Kidney glomerular epithelial cell (primary cell): Measurements from ENCODE around the gene NOL3.
"Not testable (repeated sequence)": the region's sequence is repeated elsewhere in the genome, so short reads cannot be mapped to it uniquely, and the experiment has no call there.

Experiments used
- DNase-seq: peaks from one replicate; lab custom pipeline; 2025; lab: John Stamatoyannopoulos, UW

The NOL3 gene

DNA sequence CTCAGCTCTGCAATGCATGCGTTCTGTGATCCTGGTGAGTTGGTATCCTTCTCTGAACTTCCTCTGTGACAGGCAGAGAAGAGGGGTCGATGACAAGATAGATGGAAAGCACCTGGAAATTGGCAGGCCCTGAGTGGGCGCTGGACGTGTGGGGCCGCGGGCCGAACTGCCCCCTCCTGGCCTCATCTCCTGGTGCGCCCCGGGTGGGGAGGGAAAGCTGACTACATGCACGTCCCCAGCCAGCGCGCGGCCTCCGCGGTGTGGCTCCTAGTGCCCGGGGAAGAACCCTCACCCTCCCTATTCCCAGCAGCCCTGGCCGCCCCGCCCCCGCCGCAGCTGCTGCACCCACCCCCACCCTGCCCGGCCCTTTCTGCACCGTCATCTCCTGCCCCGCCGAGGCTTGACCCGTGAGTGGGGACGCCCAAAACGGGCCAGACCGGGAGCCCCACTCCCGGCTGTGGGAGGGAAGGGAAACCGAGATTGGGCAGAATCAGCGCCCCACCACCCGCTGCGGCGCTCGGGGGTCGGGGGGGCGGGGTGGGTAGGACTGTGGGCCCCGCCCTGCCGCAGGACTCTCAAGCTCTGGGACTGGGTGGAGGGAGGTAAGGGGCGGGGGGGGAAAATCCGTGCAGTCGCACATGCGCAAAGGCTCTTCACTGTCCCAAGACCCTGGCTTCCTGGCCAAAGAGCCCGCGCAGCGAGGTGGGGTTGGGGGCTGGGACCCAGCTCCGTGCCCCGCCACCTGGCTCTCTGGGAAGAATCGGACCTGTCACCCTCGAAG is at the start of gene NOL3:
NOL3 (plus strand) TSS at position 371 of the 781 bp plus-strand sequence.
- DNase-seq = peak; percentile 76

DNA sequence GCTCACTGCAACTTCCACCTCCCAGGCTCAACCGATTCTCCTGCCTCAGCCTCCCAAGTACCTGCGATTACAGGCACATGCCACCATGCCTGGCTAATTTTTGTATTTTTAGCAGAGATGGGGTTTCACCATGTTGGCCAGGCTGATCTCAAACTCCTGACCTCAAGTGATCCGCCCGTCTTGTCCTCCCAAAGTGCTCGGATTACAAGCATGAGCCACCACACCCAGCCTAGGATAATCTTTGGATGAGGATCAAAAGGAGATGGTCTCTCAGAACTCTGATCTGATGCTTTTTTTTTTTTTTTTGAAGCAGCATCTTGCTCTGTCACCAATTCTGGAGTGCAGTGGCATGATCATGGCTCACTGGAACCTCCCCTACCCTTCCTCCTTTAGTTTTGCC is 47.5 kb upstream of the NOL3 start:
- not testable (repeated sequence) for DNase-seq

DNA sequence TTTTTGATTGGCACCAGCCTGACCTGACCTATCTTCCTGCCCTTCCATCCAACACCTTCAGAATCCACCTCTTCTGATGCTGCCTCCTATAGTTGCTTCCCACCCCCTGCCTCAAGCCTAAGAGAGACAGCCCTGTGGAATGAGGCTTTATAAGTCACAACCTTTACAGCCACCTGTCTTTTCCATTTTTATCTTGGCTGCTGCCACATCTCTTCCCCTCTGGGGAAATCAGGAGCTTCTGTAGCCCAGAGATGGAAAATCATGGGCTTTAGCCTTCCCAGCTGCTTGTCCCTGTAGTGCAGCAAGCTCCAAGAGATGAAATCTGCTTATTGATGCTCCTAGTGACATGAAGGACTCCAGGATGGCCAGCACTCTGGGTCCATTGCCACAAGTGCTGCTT is 41.9 kb upstream of the NOL3 start:
- DNase-seq = no peak

DNA sequence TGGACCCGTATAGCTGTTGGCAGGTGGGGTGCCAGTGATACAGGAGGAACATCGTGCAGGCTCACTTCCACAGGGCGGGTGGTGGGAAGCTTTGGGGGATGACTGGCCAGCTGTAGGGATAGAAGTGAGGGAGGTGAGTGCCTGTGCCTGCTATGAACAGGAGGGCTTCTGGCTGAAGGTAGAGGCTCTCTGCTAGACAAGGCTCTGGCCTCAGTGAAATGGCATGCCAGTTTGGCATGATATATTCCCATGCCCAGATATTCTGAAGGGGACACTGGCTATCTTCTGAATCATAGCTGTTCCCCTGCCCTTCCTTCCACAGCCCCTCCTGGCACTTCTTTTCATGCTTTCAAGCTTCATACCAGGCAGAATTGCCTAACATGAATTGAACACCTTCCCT is 41.5 kb upstream of the NOL3 start:
- no peak for DNase-seq

DNA sequence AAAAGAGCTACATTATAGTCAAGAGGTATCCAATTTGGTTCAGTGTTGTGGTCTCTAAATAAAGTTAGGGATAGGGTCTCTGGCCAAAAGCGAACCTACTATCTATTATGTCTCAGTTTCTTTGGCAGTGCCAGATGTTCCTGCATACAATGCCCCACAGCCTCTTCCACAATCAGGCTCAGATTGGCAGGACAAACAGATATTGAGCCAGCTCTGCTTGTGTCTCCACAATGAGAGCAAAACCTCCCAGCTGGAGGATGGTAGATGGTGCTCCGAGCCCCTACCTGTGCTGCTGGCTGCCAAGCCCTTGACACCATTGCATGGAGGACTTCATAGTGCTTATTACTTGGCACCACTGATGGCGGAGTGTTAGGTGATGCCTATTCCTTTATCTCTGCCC is 40.9 kb upstream of the NOL3 start:
- DNase-seq = no peak

DNA sequence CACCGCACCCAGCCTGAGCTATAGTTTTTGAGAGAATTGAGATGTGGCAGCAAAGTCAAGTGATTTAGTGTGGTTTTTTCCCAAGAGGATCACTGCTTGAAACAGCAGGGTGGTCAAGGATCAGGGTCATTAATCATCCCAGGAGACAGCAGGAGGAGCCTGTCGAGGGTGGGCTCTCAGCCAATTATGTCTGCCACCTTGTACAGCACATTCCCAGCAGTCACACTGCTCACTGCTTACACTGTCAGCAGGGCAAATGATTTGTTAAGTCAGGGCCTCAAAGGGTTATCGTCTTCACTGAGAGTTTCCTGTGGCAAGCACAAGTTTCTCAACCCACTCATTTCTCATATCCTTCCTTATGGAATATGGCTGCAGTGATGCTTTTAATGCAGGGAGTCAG is 32.7 kb upstream of the NOL3 start:
- peak; percentile 47 for DNase-seq

DNA sequence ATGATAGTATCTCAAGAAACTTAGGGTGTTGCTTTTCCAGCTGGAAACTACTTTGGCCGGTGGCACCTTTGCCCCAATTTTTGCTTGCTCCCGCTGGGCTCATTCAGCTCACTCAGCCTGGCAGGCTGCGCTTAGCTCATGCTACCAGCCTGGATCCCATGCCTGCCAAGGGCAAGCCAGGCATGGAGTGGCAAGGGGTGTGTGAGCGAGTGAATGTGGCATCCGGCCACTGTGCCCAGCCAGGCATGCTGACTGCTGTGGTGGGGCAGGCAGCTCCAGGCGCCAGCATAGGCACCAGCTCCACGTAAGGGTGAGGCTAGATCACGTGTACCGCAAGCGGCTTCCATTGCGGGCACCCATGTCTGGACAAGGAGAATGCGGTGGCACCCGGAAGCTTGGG is 28.9 kb upstream of the NOL3 start:
- no peak for DNase-seq

DNA sequence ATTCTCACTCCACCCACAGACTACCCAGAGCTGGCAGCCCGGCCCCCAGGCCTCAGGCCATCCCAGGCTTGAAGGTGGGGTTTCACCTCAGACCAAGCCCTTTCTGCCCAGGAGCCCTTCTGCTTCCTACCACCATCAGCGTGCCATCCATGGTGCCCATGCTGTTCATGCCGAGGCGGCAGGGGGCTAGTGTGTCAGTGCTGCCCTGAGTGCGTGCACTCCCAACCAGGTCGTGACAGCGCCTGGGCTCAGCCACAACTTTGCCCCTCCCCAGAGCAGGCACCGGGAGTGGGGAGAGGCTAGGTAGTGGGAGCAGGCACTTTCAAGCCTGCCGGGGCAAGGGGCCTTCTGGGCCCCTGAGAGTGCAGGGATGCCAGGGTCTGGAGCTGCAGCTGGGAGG is 28.0 kb upstream of the NOL3 start:
- DNase-seq = no peak

DNA sequence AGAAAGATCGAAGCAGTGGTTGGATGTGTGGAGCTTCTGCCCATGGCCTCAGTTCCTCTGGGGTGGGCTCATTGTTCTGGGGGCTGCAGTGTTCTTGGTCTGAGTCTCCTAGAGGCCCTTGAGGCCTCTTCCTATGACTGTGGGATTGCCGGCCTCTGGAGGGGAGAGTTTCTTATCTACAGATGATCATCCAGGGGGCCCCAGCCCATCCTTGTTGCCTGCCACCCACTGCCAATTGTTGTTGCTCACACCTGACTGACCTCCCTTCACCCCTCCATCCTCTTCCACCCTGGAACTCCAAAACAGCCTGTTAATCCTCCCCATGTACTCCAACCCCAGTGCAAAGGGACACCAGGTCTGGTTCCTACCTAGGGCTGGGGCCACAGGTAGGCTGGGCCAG is 25.4 kb upstream of the NOL3 start:
- DNase-seq = no peak

DNA sequence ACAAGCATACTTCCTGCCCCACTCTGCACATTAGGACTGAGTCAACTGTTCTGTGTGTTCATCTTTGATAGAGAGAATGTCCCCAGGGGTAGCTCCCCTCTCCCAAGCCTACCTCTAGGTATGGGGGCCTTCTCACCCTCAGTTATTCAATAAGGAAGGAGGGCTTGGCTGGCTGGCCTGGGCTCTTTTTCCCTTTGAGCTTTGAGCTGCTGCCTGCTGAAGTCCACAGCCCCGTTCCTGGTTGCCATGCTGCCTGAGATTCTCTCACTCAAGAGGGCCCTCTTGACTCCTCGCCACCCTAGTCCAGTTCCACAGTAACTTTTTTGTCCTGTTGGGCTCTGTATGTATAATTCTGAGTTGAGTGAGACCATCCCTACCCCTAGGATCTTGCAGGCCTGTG is 24.6 kb upstream of the NOL3 start:
- DNase-seq = no peak

DNA sequence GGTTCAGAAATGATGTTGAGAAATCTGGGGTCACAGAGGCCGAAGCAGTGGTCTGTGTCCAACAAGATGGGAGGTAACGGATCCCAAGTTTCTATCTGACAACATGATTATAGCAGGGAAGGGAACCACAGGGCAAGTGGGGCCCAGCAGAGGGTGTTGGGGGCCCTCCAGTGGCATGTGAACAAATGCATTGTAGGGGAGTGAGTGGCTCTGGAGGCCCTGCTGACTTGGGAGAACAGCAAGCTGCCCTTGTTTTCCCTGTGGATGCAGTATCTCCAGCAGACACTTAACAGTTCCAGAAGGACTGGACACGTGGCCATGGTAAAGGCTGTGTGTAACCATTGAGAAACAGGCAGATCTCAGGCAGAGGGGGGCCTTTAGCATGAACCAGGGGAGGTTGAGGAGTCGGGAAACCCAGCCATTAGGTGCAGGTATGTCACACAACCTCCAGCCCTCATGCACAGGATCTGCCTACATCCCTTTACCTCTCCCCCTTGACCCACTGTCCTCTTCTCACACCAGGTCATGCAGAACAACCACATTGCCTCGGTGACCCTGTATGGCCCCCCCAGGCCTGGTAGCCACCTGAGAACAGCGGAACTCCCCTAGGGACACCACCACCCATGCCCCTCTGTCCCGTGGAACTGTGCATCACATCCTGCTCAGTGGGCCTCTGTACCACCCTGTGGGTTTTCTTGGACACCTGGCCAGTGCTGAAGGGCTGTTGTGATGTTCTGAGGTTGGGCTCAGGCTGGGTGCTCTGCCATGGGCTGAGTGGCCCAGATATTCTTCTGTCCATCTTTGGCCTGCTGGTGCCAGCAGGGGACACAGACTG is 23.6 kb upstream of the NOL3 start:
- DNase-seq = no peak

DNA sequence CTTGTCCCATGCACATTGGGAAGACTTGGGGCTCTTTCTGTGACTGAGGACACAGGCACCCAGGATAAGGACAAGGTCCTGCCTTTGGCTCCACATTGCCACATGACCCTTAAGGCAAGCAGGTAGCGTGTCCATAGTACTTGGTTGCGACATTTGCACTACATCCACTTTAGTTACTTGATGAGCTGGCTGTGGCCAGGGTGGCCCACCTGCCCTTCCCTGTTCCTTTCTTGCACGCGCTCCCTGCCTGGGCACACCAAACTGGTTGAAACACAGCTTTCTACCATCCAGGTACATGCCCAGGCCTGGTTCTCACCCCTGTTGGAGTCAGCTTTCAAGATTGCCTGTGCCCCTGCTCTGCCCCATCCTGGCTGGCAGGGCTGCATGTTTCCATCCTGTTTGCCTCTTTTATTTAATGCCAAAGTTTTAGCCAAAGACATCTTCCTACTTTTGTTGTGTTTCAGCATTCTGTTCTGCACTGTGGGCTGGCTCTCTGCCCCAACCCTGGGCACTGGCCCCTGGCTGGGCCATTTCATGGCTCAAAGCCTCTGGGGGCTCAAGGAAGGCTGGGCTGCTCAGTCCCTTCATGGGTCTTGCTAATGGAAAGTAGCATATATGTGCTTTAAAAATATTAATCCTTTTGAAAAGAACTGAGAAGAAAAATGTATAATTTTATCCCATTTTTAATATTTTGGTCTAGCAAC is 22.7 kb upstream of the NOL3 start:
- DNase-seq = no peak

DNA sequence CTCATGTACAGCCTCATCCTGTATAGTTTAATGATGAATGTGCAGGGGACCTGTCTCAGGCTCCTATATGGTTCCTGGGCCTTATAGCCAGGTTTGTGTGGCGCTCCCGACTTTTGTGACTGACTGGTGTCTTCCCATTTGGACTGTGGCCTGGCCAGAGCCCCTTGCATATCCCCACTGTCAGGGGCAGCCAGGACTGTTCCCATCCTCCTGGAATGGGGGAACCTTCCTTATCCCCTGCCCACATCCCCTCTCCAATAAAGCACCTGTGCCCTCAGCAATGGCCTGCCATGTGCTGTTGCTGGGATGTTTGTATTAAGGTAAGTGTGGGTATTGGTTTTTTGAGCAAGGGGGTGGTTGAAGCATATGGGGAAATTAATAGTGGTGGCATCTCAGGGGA is 22.1 kb upstream of the NOL3 start:
- DNase-seq = no peak

DNA sequence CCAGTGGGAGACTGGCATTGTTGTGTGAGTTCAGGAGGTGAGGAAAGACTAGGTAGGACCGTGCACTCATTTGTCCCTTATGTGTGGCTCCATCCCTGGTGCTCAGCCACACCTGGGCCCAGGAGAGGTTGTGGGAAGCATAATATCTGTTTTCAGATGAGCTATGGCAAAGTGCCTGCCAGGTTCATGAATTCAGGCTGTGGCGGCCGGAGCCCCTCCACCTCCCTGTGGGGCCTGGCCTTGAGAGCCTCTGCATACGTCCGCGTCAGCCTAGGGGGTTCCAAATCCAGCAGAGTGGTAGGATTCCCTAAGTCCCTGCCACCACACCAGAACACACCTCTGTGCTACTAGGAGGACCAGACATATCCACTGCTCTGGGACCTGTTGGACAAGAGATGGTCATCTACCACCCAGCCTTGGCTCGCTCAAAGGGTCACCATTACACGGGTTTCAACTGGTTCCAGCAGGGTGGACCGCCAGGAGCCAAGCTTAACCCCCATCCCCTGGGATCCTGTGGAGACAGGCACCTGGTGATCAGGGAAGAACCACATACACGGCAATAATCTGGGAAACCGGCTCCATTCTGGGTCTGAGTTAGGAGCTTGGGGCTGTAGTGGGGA is 21.6 kb upstream of the NOL3 start:
- no peak for DNase-seq

DNA sequence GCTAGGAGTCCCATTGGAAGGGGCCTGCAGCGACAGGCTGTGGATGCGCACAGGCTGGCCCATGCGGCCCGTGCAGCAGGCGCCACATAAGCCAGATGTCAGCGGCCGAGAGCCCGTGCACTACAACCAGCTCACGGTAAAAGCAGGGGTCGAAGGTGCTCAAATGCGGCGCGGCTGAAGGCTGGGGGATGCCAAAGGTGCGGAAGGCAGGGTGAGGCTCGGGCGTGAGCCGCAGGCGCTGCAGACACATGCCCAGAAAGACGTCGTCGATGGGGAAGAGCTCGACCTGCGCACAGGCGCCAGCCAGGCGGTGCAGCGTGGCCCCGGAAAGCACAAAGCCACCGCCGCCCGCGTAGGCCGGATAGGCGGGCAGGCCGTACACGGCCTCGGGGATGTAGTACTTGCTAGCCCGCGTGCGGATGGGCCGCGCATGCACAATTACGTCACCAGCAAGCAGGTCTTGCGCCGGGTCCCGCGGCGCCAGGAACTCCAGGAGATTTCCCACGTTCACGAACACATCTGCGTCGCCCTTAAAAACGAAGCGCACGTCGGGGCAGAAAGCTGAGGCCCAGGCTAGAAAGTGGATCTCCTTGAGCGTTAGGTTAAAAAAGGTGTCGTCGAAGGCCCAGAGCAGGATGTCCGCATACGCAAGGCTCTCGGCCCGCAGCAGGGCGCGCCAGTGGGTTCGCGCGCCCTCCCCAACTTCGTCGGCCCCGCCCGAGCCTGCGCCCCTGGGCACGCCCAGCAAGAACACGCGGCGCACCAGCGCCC is 20.9 kb upstream of the NOL3 start:
- no peak for DNase-seq

DNA sequence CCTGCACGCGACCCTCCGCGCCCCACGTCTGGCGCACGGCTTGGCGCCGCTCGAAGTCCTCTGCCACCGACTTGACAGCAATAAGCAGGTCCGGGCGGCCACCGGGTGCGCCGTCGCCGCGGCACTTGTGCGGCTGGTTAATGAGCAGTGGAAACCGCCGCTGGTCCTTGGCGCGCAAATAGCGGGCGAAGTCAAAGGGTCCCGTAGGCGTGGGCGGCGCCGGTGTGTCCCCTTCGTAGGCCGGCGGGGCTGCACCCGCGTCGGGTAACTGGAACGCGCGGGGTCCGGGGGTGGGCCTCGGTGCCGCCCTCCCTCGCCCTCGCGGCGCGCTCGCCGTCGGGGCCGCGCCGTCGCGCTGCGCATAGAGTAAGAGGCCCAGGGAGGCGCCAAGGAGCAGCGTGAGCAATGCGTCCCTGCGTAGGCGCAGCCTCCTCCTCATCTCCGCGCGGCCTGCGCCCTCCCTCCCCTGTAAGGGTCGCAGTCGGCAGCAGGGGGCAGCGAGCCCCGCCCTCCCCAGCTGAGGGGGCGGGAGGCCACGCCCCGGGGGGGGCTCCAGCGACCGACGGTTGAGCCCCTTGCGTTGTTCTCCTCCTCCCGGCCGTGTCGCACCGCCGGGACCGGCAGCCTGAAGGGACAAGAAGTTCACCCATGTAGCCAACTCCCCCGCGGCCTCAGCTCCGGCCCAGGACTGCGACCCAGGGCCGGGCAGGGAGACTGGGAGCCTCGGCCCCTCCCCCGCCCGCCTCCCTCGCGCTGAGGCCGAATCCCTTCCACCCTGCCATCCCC is 20.1 kb upstream of the NOL3 start:
- no peak for DNase-seq

DNA sequence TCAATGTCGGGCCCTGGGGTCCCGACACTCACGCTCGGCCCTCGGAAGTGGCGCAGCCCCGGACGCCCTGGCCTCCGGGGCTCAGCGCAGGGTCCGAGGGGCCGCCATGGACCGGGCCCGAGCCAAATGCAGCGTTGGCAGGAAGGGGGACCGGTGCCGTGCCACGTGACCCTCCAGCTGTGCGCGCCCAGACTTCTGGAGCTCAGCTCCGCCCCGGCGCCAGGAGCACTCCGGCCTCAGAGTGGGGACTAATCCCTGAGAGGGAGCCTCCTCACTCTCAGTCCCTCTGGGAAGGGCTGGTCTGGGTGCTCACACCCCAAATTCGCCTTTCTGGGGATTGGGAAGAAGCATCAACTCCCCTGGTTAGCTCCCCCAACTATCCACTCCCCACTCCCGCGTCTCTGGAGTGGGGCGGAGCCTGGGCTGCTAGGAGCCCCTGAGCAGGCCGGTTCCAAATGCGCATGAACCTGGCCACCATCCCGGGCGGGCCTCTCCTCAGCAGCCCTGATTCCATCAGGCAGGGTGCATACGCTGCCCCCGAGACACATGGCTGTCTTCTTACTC is 19.4 kb upstream of the NOL3 start, which contains the start of gene B3GNT9:
B3GNT9 (minus strand) TSS at position 166 of the 564 bp plus-strand sequence. CDS start 513 bp downstream, outside the sequence.
- no peak for DNase-seq

DNA sequence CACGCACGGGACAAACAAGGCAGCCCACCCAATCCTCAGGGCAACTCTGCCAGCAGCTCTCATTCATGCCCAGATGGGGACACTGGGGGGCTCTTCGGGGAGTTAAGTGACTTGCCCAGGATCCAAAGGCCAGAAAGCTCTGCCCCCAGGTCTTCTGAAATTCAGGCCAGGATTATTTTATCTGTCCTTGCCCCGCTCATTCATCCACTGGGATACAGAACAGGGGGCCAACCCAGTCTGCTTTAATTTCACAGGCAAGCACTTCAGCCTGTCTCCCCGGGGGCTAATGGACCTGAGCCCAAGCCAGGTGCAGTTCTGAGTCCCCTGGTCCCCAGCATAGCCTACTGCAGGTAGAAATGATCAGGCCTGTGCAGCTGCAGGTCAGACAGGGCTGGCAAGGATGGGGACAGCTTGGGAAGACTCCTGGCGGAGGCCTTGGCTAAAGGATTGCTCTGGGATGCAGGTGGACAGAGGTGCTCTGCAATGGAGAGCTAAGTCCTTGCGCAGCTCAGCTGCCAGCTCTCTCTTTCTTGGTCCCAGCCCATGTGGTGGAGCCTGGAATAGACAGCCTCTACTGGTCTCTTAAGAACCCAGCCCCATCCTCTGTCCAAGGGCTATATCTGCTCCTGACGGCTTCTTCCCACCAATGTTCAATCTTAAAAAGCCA is 18.8 kb upstream of the NOL3 start:
- DNase-seq = no peak

DNA sequence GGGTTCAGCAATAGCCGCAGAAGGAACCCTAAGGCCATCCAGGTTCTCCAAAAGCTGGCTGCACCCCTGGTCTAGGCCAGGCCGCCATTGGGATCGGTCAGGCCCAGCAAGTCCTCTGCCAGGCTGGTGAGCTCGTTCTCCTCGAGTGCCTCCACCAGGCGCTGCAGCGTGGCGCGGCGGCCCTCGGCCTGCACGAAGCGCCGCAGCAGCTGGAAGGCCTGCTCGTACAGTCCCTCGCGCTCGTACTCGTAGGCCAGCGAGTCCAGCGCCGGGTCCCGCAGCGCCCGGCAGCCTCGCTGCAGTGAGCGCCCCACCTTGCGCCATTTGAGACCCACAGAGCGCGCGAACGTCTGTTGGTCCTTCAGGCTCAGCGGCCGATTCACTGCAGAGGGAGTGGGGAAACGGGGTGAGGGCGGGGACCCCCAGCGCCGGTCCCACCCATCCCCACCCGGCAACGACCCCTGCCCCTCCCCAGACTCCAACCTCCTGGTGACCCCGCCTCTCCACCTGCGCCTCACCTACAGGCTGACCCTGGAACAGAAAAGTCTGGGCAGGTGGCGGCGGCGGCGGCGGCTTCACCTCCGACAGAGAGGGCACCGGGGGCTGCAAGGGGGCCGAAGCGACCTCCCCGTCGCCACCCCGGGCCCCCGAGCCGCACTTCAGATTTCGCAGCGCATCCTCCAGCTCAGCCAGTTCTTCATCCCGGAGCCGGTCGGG is 15.6 kb upstream of the NOL3 start:
- no peak for DNase-seq
